Activated CD8-positive, alpha-beta T cell treated with anti-CD3 and anti-CD28 coated beads, Interleukin-2, amount 10 ng/mL, durations not matched to agents 7 days and 5 days (primary cell): ENCODE measurements around the gene TBC1D12. TPM values are rescaled to one million over a fixed set of nuclear protein-coding genes. Genes with fewer than 3 reads are reported as not detected.

Source experiments
- ATAC-seq: fragments of 150-1000 bp; cut with Tn5 transposase; one replicate; pipeline ENCODE4 v1.10.0; 2021; ENCODE audit warnings: moderate library complexity
- CTCF ChIA-PET: fragments of 350-600 bp; sonication (Branson Sonifier 250); formaldehyde crosslinking; loops from one replicate; lab custom pipeline; 2021; ENCODE audit warnings: antibody characterized with exemption; lab: Charles Lee
- POLR2A ChIA-PET: fragments of 350-600 bp; sonication (Branson Sonifier 250); formaldehyde crosslinking; loops from one replicate; lab custom pipeline; 2021; ENCODE audit warnings: antibody characterized with exemption; lab: Charles Lee
- DNase-seq: peaks from one replicate; pipeline ENCODE4 v3.0.0-alpha.2; 2020
- H3K27ac Mint-ChIP-seq: one replicate; pipeline ENCODE4 v1.8.0; 2021; ENCODE audit warnings: mild to moderate bottlenecking, mixed read lengths
- H3K27me3 Mint-ChIP-seq: one replicate; pipeline ENCODE4 v1.8.0; 2021; ENCODE audit warnings: low read depth, mixed read lengths
- H3K36me3 Mint-ChIP-seq: one replicate; pipeline ENCODE4 v1.8.0; 2021; ENCODE audit warnings: low read depth, mixed read lengths
- H3K4me1 Mint-ChIP-seq: one replicate; pipeline ENCODE4 v1.8.0; 2021; ENCODE audit warnings: low read depth, mixed read lengths
- H3K4me3 Mint-ChIP-seq: one replicate; pipeline ENCODE4 v1.8.0; 2021; ENCODE audit warnings: mild to moderate bottlenecking, mixed read lengths
- H3K9me3 Mint-ChIP-seq: one replicate; pipeline ENCODE4 v1.8.0; 2022; ENCODE audit warnings: mixed read lengths; ENCODE audit not compliant: insufficient read depth
- total RNA-seq, 2 experiments: library from RNA; stranded (reverse); gene quantifications; one replicate each; pipeline ENCODE4 v1.2.3, GENCODE V29; 2021

The TBC1D12 gene
- total RNA-seq, 2 experiments from 2014 or later = 0.05 TPM; not detected in 1

- ChIA-PET POLR2A (no interaction called here), CTCF (no interaction called here)
- Mint-ChIP-seq H3K36me3 (no peaks in the 10 kb centered on the region), H3K27me3 (peaks cover 37% of the 10 kb centered on the region), H3K4me3 (no peak overlapping the region), H3K4me1 (no peaks in the 10 kb centered on the region), H3K9me3 (no peaks in the 10 kb centered on the region), H3K27ac (no peak overlapping the region)
- DNase-seq (no peak), ATAC-seq (no peak)
These were observed 6.8 kb downstream of the TBC1D12 start for GRCh38 chr10:94409021-94409657.

- POLR2A ChIA-PET = no interaction called here
- no peaks in the 10 kb centered on the region for H3K4me1 Mint-ChIP-seq
- H3K27ac Mint-ChIP-seq = no peak overlapping the region
- CTCF ChIA-PET = interaction anchor here (1.1 to 2.0 kb wide), 2 partner anchors 33 to 91 kb away, joined by 3 to 9 read pairs; no protein-coding TSS in a partner anchor
- no peak for ATAC-seq
- H3K27me3 Mint-ChIP-seq = peaks cover 24% of the 10 kb centered on the region
- no peaks in the 10 kb centered on the region for H3K9me3 Mint-ChIP-seq
- no peak overlapping the region for H3K4me3 Mint-ChIP-seq
- H3K36me3 Mint-ChIP-seq = no peaks in the 10 kb centered on the region
- no peak for DNase-seq
These were observed 9.0 kb downstream of the TBC1D12 start for GRCh38 chr10:94411304-94411703.

- peaks cover 18% of the 10 kb centered on the region for H3K27me3 Mint-ChIP-seq
- ATAC-seq (no peak), DNase-seq (no peak)
- ChIA-PET POLR2A (no interaction called here), CTCF (interaction anchor here (0.7 to 2.0 kb wide), 2 partner anchors 92 to 277 kb away, joined by 3 to 9 read pairs; no protein-coding TSS in a partner anchor)
- no peak overlapping the region for H3K27ac Mint-ChIP-seq
- H3K36me3 Mint-ChIP-seq = no peaks in the 10 kb centered on the region
- H3K4me3 Mint-ChIP-seq = no peak overlapping the region
- no peaks in the 10 kb centered on the region for H3K9me3 Mint-ChIP-seq
- H3K4me1 Mint-ChIP-seq = no peaks in the 10 kb centered on the region
These were observed 10.1 kb downstream of the TBC1D12 start for GRCh38 chr10:94412449-94412848.

GRCh38 chr10:94413361-94413760, 11.0 kb downstream of the TBC1D12 start:
- ATAC-seq (no peak), DNase-seq (no peak)
- Mint-ChIP-seq H3K9me3 (no peaks in the 10 kb centered on the region), H3K27me3 (peaks cover 12% of the 10 kb centered on the region), H3K36me3 (no peaks in the 10 kb centered on the region), H3K27ac (no peak overlapping the region), H3K4me1 (no peaks in the 10 kb centered on the region), H3K4me3 (no peak overlapping the region)
- CTCF ChIA-PET = interaction anchor here (0.7 to 2.0 kb wide), 2 partner anchors 93 to 278 kb away, joined by 3 to 9 read pairs; no protein-coding TSS in a partner anchor
- POLR2A ChIA-PET = interaction anchor here (0.5 kb wide), 1 partner anchor 468 kb away, joined by 3 read pairs; no protein-coding TSS in a partner anchor

- Mint-ChIP-seq H3K27me3 (peaks cover 4% of the 10 kb centered on the region), H3K9me3 (no peaks in the 10 kb centered on the region), H3K36me3 (no peaks in the 10 kb centered on the region), H3K4me3 (no peak overlapping the region), H3K27ac (no peak overlapping the region), H3K4me1 (no peaks in the 10 kb centered on the region)
- DNase-seq = no peak
- CTCF ChIA-PET = no interaction called here
- POLR2A ChIA-PET = no interaction called here
- ATAC-seq = no peak
These were observed 14.6 kb downstream of the TBC1D12 start for GRCh38 chr10:94416896-94417295.

GRCh38 chr10:94417321-94417720, 15.0 kb downstream of the TBC1D12 start:
- DNase-seq (no peak), ATAC-seq (no peak)
- Mint-ChIP-seq H3K4me1 (no peaks in the 10 kb centered on the region), H3K27ac (no peak overlapping the region), H3K9me3 (no peaks in the 10 kb centered on the region), H3K36me3 (no peaks in the 10 kb centered on the region), H3K4me3 (no peak overlapping the region), H3K27me3 (peaks cover 4% of the 10 kb centered on the region)
- CTCF ChIA-PET = no interaction called here
- POLR2A ChIA-PET = no interaction called here

- CTCF ChIA-PET = interaction anchor here (0.7 kb wide), 1 partner anchor 24 kb away, joined by 3 read pairs; no protein-coding TSS in a partner anchor
- no peak for DNase-seq
- POLR2A ChIA-PET = no interaction called here
- no peaks in the 10 kb centered on the region for H3K36me3 Mint-ChIP-seq
- no peaks in the 10 kb centered on the region for H3K9me3 Mint-ChIP-seq
- no peak for ATAC-seq
- no peak overlapping the region for H3K4me3 Mint-ChIP-seq
- H3K27ac Mint-ChIP-seq = no peak overlapping the region
- H3K27me3 Mint-ChIP-seq = peaks cover 2% of the 10 kb centered on the region
- no peaks in the 10 kb centered on the region for H3K4me1 Mint-ChIP-seq
These were observed 18.2 kb downstream of the TBC1D12 start for GRCh38 chr10:94420516-94420915.

- Mint-ChIP-seq H3K4me1 (no peaks in the 10 kb centered on the region), H3K27me3 (peaks cover 2% of the 10 kb centered on the region), H3K36me3 (no peaks in the 10 kb centered on the region), H3K4me3 (no peak overlapping the region), H3K9me3 (no peaks in the 10 kb centered on the region), H3K27ac (no peak overlapping the region)
- ATAC-seq = no peak
- POLR2A ChIA-PET = no interaction called here
- CTCF ChIA-PET = no interaction called here
- DNase-seq = no peak
These were observed 18.7 kb downstream of the TBC1D12 start for GRCh38 chr10:94420998-94421528.

- POLR2A ChIA-PET = no interaction called here
- H3K36me3 Mint-ChIP-seq = no peaks in the 10 kb centered on the region
- H3K27ac Mint-ChIP-seq = no peak overlapping the region
- no peak overlapping the region for H3K4me3 Mint-ChIP-seq
- CTCF ChIA-PET = interaction anchor here (1.8 kb wide), 1 partner anchor 20 kb away, joined by 5 read pairs; no protein-coding TSS in a partner anchor
- DNase-seq (no peak), ATAC-seq (no peak)
- no peaks in the 10 kb centered on the region for H3K9me3 Mint-ChIP-seq
- no peaks in the 10 kb centered on the region for H3K4me1 Mint-ChIP-seq
- peaks cover 5% of the 10 kb centered on the region for H3K27me3 Mint-ChIP-seq
These were observed 21.3 kb downstream of the TBC1D12 start for GRCh38 chr10:94423627-94424026.

GRCh38 chr10:94424714-94425337, 22.5 kb downstream of the TBC1D12 start:
- ATAC-seq (no peak), DNase-seq (no peak)
- Mint-ChIP-seq H3K9me3 (no peaks in the 10 kb centered on the region), H3K4me1 (no peaks in the 10 kb centered on the region), H3K27me3 (peaks cover 5% of the 10 kb centered on the region), H3K36me3 (no peaks in the 10 kb centered on the region), H3K4me3 (no peak overlapping the region), H3K27ac (no peak overlapping the region)
- ChIA-PET POLR2A (no interaction called here), CTCF (interaction anchor here (1.8 kb wide), 1 partner anchor 19 kb away, joined by 5 read pairs; no protein-coding TSS in a partner anchor)

- ATAC-seq = no peak
- H3K27me3 Mint-ChIP-seq = peaks cover 7% of the 10 kb centered on the region
These were observed 23.6 kb downstream of the TBC1D12 start for GRCh38 chr10:94425942-94426341.

GRCh38 chr10:94427166-94427565, 24.8 kb downstream of the TBC1D12 start:
- Mint-ChIP-seq H3K36me3 (no peaks in the 10 kb centered on the region), H3K27ac (no peak overlapping the region), H3K9me3 (no peaks in the 10 kb centered on the region), H3K4me3 (no peak overlapping the region), H3K27me3 (peaks cover 9% of the 10 kb centered on the region), H3K4me1 (no peaks in the 10 kb centered on the region)
- CTCF ChIA-PET = no interaction called here
- DNase-seq (no peak), ATAC-seq (no peak)
- POLR2A ChIA-PET = no interaction called here

More at GRCh38 chr10:94425942-94426341, 23.6 kb downstream of the TBC1D12 start:
- Mint-ChIP-seq H3K4me3 (no peak overlapping the region), H3K36me3 (no peaks in the 10 kb centered on the region), H3K27ac (no peak overlapping the region), H3K4me1 (no peaks in the 10 kb centered on the region), H3K9me3 (no peaks in the 10 kb centered on the region)
- CTCF ChIA-PET = no interaction called here
- no peak for DNase-seq
- POLR2A ChIA-PET = no interaction called here
